Measurements from ENCODE around the gene CNTN5. TPM values are rescaled to one million over a fixed set of nuclear protein-coding genes. Genes with fewer than 3 reads are reported as not detected.

The CNTN5 gene
- total RNA-seq, 1 experiment from 2014 or later: not detected

- Histone ChIP-seq H2AFZ (ENCODE audit: low read length) (no peak overlapping the region), H2AK5ac (ENCODE audit: insufficient read length, low read length) (no peak overlapping the region), H3K4me1 (ENCODE audit: insufficient read depth, low read length) (no peaks in the 10 kb centered on the region; the same call in 1 of the 2 replicates), H3K23me2 (ENCODE audit: insufficient read length, low read depth, low read length, poor library complexity, severe bottlenecking) (no peaks in the 10 kb centered on the region), H3K23ac (ENCODE audit: insufficient read length, low read depth, low read length) (no peak overlapping the region), H3K18ac (ENCODE audit: insufficient read length, low read depth, low read length) (no peak overlapping the region), H3T11ph (ENCODE audit: low read length) (no peak overlapping the region), H3K27ac (ENCODE audit: insufficient read length, low read depth, low read length) (no peak overlapping the region), H2BK15ac (ENCODE audit: low read depth, low read length) (no peak overlapping the region), H3K9ac (ENCODE audit: extremely low read depth, insufficient read length, low read length) (no peak overlapping the region), H2BK120ac (ENCODE audit: low read depth, low read length, poor library complexity, severe bottlenecking) (no peak overlapping the region), H3K14ac (ENCODE audit: insufficient read depth, low read length) (no peak overlapping the region), H3K27me3 (ENCODE audit: insufficient read depth, low read length) (no peaks in the 10 kb centered on the region), H4K5ac (ENCODE audit: insufficient read length, low read depth, low read length) (no peak overlapping the region), H3K4ac (ENCODE audit: low read depth, low read length) (no peak overlapping the region), H2BK20ac (ENCODE audit: low read depth, low read length, poor library complexity, severe bottlenecking) (no peak overlapping the region), H3K9me3 (ENCODE audit: control insufficient read depth, low read depth, low read length) (no peaks in the 10 kb centered on the region), H4K8ac (replicated peaks; ENCODE audit: insufficient read length, low read depth, low read length) (no peak overlapping the region), H3K79me1 (ENCODE audit: insufficient read depth, low read depth, low read length, poor library complexity, severe bottlenecking) (no peaks in the 10 kb centered on the region), H3K79me2 (ENCODE audit: insufficient read depth, low read length) (no peaks in the 10 kb centered on the region), H4K20me1 (ENCODE audit: control insufficient read depth, insufficient read depth, insufficient read length) (no peaks in the 10 kb centered on the region), H3K4me2 (ENCODE audit: insufficient read depth, insufficient read length, low read length) (no peak overlapping the region), H2BK12ac (ENCODE audit: insufficient read length, low read depth, low read length) (no peak overlapping the region), H3K56ac (ENCODE audit: insufficient read length, low read depth, low read length) (no peak overlapping the region), H2BK5ac (ENCODE audit: insufficient read length, low read length) (no peak overlapping the region), H4K91ac (ENCODE audit: insufficient read length, low read depth, low read length) (no peak overlapping the region)
- TF ChIP-seq, protein P1, sequence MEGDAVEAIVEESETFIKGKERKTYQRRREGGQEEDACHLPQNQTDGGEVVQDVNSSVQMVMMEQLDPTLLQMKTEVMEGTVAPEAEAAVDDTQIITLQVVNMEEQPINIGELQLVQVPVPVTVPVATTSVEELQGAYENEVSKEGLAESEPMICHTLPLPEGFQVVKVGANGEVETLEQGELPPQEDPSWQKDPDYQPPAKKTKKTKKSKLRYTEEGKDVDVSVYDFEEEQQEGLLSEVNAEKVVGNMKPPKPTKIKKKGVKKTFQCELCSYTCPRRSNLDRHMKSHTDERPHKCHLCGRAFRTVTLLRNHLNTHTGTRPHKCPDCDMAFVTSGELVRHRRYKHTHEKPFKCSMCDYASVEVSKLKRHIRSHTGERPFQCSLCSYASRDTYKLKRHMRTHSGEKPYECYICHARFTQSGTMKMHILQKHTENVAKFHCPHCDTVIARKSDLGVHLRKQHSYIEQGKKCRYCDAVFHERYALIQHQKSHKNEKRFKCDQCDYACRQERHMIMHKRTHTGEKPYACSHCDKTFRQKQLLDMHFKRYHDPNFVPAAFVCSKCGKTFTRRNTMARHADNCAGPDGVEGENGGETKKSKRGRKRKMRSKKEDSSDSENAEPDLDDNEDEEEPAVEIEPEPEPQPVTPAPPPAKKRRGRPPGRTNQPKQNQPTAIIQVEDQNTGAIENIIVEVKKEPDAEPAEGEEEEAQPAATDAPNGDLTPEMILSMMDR (conservative IDR thresholded peaks at IDR 0.05): no peak
- Mint-ChIP-seq H3K4me1 (peaks cover 0 to 5% of the 10 kb centered on the region in 2 experiments; a peak in 2 of 4 replicates), H3K9me3 (no peaks in the 10 kb centered on the region), H3K4me3 (no peak overlapping the region), H3K27ac (no peak overlapping the region), H3K36me3 (ENCODE audit: insufficient read depth in 1 of 3, low read depth in 3 of 3) (no peaks in the 10 kb centered on the region; a peak in 1 of 7 replicates), H3K27me3 (ENCODE audit: low read depth) (no peaks in the 10 kb centered on the region)
- no peak for DNase-seq
- WGBS (ENCODE audit: extremely low coverage, insufficient read length, low lambda C conversion rate): no CpG with 5 or more reads among the region's 1 CpG
Measured at GRCh38 chr11:99371257-99371656, 350.5 kb downstream of the CNTN5 start.
